ENCODE measurements around the gene GPR132.

DNA sequence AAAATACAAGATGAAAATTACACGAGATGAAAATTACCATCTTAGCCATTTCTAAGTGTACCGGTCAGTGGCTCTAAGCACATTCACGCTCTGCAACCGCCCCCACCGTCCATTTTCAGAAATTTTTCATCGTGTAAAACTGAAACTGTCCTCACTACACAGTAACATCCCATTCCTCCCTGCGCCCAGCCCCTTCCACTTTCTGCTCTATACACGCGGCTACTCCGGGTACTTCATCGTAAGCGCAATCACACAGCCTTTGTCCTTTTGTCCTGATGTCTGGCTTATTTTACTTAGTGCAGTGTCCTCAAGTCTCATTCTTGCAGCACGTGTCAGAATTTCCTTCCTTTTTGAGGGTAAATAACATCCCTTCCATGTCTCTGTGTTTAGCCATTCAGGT, 3.6 kb upstream of the GPR132 start:
- TF ChIP-seq ZNF543 (CRISPR knock-in tag; IDR thresholded peaks at IDR 0.05): no peak
- no peak for TF ChIP-seq ZKSCAN1 (IDR thresholded peaks at IDR 0.05; ENCODE audit: low read length)
- TF ChIP-seq FOSL1 (CRISPR knock-in tag; IDR thresholded peaks at IDR 0.05; ENCODE audit: borderline replicate concordance): no peak
- no peak for TF ChIP-seq DPF2 (CRISPR knock-in tag; IDR thresholded peaks at IDR 0.05; ENCODE audit: borderline replicate concordance, low read depth)
- no peak for TF ChIP-seq ZNF331 (CRISPR knock-in tag; IDR thresholded peaks at IDR 0.05)
- TF ChIP-seq SMARCE1 (IDR thresholded peaks at IDR 0.05; ENCODE audit: borderline replicate concordance): no peak
- no peak for TF ChIP-seq ZNF124 (CRISPR knock-in tag; IDR thresholded peaks at IDR 0.05)
- no peak for TF ChIP-seq ZNF746 (CRISPR knock-in tag; IDR thresholded peaks at IDR 0.05)
- TF ChIP-seq ZNF577 (CRISPR knock-in tag; IDR thresholded peaks at IDR 0.05; ENCODE audit: borderline replicate concordance, low read depth): no peak

Measured in HepG2 (cell line).